Measurements from ENCODE around the gene TRPC5OS. TPM values are rescaled to one million over a fixed set of nuclear protein-coding genes. Genes with fewer than 3 reads are reported as not detected.

The TRPC5OS gene
- total RNA-seq, 2 donors from 2014 or later: not detected

DNA sequence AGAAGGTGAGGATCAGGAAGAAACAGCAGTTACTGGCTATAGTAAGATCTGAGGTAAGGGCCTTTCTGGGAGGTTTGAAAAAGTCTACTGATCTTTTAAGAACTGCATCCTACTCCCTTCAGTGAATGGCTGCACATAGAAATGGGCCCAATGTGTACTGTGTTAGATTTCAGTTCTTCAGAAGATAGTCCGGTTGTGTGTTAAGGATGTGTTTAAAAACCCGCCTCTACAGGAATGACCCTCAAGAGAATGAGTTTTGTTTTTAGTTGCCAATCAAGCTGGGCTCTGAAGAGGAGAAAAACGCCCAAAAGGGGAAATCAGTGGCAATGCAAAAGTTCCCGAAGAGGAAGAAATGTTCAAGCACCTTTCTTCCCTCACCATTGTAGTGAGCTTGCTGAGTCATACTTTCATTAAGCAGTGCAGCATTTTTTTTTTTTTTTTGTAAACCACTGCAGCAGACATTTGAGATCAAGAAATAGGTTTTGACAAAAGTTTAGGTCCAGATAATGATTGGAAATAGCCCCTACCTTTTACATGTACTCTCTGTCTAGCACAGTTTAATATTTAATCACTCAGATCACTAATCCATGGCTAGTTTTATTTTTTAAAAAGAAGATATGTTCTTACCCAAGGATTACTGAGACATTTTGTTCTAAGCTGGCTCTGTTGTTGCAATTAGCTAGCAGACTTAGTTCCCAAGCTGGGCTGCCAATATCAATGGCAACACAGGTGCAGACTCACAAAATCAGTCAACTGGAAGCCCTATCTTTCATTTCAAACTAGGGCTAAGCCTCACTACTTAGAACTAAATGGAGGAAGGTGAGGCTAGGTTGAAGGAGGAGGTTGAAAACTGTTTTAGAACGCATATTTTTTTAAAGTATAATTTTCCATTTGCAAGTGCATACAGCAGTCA is 7.0 kb upstream of the TRPC5OS start:
- H3K36me3 Mint-ChIP-seq (ENCODE audit: low read depth): peaks cover 2% of the 10 kb centered on the region
- H3K4me3 Mint-ChIP-seq: no peak overlapping the region
- no peak for TF ChIP-seq CTCF (conservative IDR thresholded peaks at IDR 0.05)
- 93% methylated on average over 2 of the region's 5 CpGs; no CpG with 5 or more reads in 1 of the 2 experiments for WGBS, 2 experiments (ENCODE audit: insufficient coverage in 1 of 2, insufficient read length in 1 of 2)
- peaks cover 2% of the 10 kb centered on the region for H3K9me3 Mint-ChIP-seq
- no peaks in the 10 kb centered on the region for H3K36me3 ChIP-seq (ENCODE audit: control insufficient read depth, insufficient read depth, low read length)
- H3K4me3 ChIP-seq (ENCODE audit: low read length): no peak overlapping the region
- peak; percentile 46 for DNase-seq
- no peak overlapping the region for H3K9ac ChIP-seq (ENCODE audit: extremely low read depth, low read length, poor library complexity, severe bottlenecking)
- H3K27me3 Mint-ChIP-seq (ENCODE audit: insufficient read depth): no peaks in the 10 kb centered on the region
- no peaks in the 10 kb centered on the region for H3K27me3 ChIP-seq (ENCODE audit: control insufficient read depth, insufficient read depth, low read length, poor library complexity, severe bottlenecking)
- no peak overlapping the region for H3K27ac ChIP-seq (ENCODE audit: low read depth, low read length)
- H3K4me1 ChIP-seq (ENCODE audit: control insufficient read depth, insufficient read depth, low read length): no peaks in the 10 kb centered on the region
- peaks cover 16% of the 10 kb centered on the region for H3K4me1 Mint-ChIP-seq
- no peaks in the 10 kb centered on the region for H3K9me3 ChIP-seq (ENCODE audit: control insufficient read depth, low read length)
- peak overlapping the region; percentile 89 for H3K27ac Mint-ChIP-seq

DNA sequence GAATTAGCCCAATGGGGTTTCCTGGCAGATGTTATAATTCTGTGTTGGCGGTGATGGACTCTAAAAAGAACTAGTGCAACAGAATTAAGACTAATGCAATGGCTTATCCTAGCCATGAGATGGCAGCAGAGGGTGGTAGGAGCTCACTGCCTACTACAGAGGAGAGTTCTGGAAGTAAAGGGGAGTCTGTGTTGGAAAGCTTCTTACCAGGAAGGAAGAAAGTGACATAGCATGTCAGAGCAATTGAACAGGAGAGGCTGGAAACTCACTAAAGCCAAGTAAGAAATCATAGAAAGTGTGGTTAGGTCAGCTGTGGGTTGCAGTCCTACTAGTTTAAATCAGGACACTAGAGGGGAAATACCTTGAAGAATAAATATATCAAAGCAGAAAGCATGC is 6.3 kb upstream of the TRPC5OS start:
- Mint-ChIP-seq H3K27ac (peak overlapping the region; percentile 89), H3K27me3 (ENCODE audit: insufficient read depth) (no peaks in the 10 kb centered on the region), H3K9me3 (peaks cover 2% of the 10 kb centered on the region), H3K4me1 (peaks cover 19% of the 10 kb centered on the region), H3K36me3 (ENCODE audit: low read depth) (peaks cover 2% of the 10 kb centered on the region), H3K4me3 (no peak overlapping the region)
- Histone ChIP-seq H3K27ac (ENCODE audit: low read depth, low read length) (no peak overlapping the region), H3K9me3 (ENCODE audit: control insufficient read depth, low read length) (no peaks in the 10 kb centered on the region), H3K36me3 (ENCODE audit: control insufficient read depth, insufficient read depth, low read length) (no peaks in the 10 kb centered on the region), H3K9ac (ENCODE audit: extremely low read depth, low read length, poor library complexity, severe bottlenecking) (no peak overlapping the region), H3K4me1 (ENCODE audit: control insufficient read depth, insufficient read depth, low read length) (no peaks in the 10 kb centered on the region), H3K27me3 (ENCODE audit: control insufficient read depth, insufficient read depth, low read length, poor library complexity, severe bottlenecking) (no peaks in the 10 kb centered on the region), H3K4me3 (ENCODE audit: low read length) (no peak overlapping the region)
- peak; percentile 94 for TF ChIP-seq CTCF (conservative IDR thresholded peaks at IDR 0.05)
- WGBS, 2 experiments (ENCODE audit: insufficient coverage in 1 of 2, insufficient read length in 1 of 2): 41% methylated on average over 1 of the region's 1 CpG; no CpG with 5 or more reads in 1 of the 2 experiments
- peak; percentile 84 for DNase-seq

DNA sequence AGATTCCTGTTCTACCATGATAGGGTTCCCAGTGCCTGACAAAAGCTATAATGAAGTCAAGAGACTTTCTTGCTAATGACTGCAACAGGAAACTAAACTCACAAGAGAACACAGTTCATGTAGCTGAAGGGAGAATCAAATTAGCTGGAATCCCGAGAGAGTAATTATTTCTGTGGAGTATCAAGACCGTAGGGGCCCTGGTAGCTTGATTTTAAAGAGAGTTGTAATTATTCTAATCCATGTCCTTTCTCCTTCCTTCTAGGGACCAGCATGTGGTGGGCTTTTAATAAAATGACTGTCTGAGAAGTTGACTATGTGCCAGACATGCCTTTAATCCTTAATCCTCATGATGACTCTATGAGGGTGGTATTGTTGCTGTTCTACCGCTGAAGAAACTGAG is 1.7 kb upstream of the TRPC5OS start:
- H3K36me3 ChIP-seq (ENCODE audit: control insufficient read depth, insufficient read depth, low read length): no peaks in the 10 kb centered on the region
- Mint-ChIP-seq H3K4me3 (no peak overlapping the region), H3K27me3 (ENCODE audit: insufficient read depth) (no peaks in the 10 kb centered on the region), H3K36me3 (ENCODE audit: low read depth) (peaks cover 2% of the 10 kb centered on the region), H3K4me1 (peaks cover 7% of the 10 kb centered on the region), H3K9me3 (peaks cover 2% of the 10 kb centered on the region), H3K27ac (no peak overlapping the region)
- no peaks in the 10 kb centered on the region for H3K9me3 ChIP-seq (ENCODE audit: control insufficient read depth, low read length)
- DNase-seq: no peak
- H3K4me3 ChIP-seq (ENCODE audit: low read length): no peak overlapping the region
- H3K4me1 ChIP-seq (ENCODE audit: control insufficient read depth, insufficient read depth, low read length): no peaks in the 10 kb centered on the region
- no peak overlapping the region for H3K9ac ChIP-seq (ENCODE audit: extremely low read depth, low read length, poor library complexity, severe bottlenecking)
- TF ChIP-seq CTCF (conservative IDR thresholded peaks at IDR 0.05): no peak
- H3K27ac ChIP-seq (ENCODE audit: low read depth, low read length): no peak overlapping the region
- 100% methylated on average over 2 of the region's 3 CpGs; no CpG with 5 or more reads in 1 of the 2 experiments for WGBS, 2 experiments (ENCODE audit: insufficient coverage in 1 of 2, insufficient read length in 1 of 2)
- H3K27me3 ChIP-seq (ENCODE audit: control insufficient read depth, insufficient read depth, low read length, poor library complexity, severe bottlenecking): no peaks in the 10 kb centered on the region
